Measurements from ENCODE around the gene INCA1.

INCA1 gene

DNA sequence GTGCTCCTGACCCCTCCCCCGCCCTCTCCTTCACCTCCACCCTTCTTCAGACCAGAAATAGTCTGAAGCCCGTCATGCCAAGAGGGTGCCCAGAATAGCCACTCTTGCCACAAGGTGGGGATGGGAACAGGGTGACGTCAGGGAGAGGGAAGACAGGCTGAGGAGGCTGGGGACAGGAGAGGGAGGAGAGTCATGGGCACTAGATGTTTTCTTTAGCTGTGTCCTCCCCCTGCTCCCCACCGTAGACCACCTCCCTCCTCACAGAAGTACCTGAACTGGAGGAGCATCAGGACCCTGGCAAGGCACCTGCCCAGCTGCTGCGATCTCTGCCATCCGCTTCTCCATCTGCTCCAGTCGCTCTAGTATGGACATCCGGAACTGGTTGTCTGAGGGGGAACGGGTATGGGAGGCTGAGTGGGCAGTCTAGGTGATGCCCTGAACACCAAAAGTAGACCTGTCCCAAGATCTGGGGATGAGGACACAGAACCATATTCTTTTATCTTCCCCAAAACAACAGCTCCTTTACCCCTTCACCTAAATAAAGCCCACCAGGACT, 23.1 kb downstream of the INCA1 start:
- TF ChIP-seq, protein P1, sequence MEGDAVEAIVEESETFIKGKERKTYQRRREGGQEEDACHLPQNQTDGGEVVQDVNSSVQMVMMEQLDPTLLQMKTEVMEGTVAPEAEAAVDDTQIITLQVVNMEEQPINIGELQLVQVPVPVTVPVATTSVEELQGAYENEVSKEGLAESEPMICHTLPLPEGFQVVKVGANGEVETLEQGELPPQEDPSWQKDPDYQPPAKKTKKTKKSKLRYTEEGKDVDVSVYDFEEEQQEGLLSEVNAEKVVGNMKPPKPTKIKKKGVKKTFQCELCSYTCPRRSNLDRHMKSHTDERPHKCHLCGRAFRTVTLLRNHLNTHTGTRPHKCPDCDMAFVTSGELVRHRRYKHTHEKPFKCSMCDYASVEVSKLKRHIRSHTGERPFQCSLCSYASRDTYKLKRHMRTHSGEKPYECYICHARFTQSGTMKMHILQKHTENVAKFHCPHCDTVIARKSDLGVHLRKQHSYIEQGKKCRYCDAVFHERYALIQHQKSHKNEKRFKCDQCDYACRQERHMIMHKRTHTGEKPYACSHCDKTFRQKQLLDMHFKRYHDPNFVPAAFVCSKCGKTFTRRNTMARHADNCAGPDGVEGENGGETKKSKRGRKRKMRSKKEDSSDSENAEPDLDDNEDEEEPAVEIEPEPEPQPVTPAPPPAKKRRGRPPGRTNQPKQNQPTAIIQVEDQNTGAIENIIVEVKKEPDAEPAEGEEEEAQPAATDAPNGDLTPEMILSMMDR (conservative IDR thresholded peaks at IDR 0.05), result no peak
- TF ChIP-seq ZFX (IDR thresholded peaks at IDR 0.05), result no peak
- no peak overlapping the region for H3K27ac ChIP-seq

DNA sequence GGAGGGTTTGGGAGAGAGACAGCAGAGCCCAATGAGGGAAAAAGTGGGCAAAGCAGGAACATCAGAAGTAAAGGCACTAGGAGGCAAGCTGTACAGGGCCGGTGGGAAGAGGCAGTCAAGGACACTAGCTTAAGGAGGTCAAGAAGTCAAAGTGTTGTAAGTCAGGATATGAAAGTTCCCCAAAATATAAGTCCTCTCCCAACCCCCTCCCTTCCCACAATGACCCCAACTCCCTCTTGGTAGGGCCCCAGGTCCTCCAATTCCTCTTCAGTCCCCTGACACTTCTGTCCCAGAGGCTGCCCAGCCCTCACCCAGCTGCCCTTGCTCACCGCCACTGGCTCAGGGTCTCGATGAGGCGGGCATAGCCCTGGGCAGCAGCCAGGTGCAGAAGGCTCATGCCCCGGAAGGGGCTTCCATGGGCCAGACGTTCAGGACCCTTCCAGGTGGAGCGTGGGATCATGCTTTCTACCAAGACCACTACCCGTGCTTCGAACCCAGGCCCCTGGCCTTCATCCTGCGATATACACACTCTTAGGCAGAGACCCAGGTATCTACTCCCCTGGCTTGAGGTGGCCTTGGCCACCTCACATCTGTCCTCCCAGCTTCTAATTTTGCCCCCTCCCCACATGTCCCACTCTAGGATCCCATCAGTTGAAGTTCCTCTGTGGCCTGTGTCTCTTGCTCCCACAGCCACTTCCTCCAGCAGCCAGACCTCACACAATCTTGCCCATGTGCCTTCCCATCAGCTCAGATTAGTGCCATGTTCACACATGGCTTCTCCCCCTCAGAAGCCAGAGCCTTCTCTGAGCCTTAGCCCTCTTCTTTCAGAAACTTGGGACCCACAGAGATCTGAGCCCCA, 23.8 kb downstream of the INCA1 start:
- H3K27ac ChIP-seq, result no peak overlapping the region
- TF ChIP-seq, protein P1 (conservative IDR thresholded peaks at IDR 0.05), result no peak
- no peak for TF ChIP-seq ZFX (IDR thresholded peaks at IDR 0.05)

DNA sequence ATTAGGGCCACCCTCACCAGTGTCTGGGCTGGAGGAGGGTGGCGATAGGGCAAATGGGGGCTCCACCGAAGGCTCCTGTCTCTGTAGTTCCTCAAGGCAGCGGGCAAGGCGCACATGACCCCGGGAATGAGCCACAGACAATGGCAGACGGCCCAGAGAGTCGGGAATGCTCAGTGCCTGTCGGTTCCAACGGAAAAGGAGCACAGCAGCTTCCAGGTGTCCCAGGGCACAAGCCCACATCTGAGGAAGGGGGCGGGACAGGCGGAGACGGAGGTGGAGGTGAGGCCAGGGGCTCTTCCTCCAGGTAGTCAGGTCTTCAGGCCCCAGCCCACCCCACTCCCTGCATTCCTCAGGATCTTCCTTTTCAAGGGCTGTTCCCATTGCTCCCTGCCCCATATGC, 24.6 kb downstream of the INCA1 start:
- no peak overlapping the region for H3K27ac ChIP-seq
- TF ChIP-seq, protein P1 (conservative IDR thresholded peaks at IDR 0.05), result no peak
- TF ChIP-seq ZFX (IDR thresholded peaks at IDR 0.05), result no peak

DNA sequence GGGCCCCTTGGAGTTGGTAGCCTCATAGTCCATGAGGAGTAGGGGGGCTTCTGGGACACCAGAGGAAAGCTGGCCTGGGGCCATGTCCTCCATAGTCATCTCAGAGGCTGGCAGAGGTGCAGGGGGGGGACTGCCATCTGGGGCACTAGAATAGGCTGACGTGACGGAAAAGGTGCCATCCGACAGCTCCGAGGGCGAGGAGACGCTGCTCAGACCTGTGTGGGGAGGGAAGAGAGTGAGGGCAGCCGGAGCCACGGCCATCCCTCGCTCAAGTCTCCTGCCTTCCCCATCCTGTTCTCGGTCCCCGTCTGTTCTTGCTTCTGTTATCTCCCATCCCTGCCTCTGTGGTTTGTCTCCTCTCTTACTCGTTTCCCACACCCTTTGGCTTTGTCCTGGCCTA, 25.0 kb downstream of the INCA1 start:
- TF ChIP-seq ZFX (IDR thresholded peaks at IDR 0.05), result no peak
- TF ChIP-seq, protein P1 (conservative IDR thresholded peaks at IDR 0.05), result no peak
- H3K27ac ChIP-seq, result no peak overlapping the region

DNA sequence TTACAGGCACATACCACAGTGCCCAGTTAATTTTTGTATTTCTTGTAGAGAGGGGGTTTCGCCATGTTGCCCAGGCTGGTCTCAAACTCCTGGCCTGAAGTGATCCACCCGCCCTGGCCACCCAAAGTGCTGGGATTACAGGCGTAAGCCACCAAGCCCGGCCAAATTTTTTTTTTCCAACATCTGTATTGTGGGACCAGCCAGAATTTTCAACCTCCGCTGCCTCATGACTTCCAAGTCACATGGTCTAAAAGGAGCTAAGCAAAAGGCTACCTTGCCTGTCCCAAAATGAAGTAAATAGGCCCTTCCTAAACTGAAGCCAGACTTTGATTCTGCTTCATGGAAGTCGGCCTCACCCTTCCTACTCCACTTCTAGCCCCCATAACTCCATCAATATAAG, 25.5 kb downstream of the INCA1 start:
- TF ChIP-seq, protein P1 (conservative IDR thresholded peaks at IDR 0.05), result no peak
- TF ChIP-seq ZFX (IDR thresholded peaks at IDR 0.05), result no peak
- H3K27ac ChIP-seq, result no peak overlapping the region

DNA sequence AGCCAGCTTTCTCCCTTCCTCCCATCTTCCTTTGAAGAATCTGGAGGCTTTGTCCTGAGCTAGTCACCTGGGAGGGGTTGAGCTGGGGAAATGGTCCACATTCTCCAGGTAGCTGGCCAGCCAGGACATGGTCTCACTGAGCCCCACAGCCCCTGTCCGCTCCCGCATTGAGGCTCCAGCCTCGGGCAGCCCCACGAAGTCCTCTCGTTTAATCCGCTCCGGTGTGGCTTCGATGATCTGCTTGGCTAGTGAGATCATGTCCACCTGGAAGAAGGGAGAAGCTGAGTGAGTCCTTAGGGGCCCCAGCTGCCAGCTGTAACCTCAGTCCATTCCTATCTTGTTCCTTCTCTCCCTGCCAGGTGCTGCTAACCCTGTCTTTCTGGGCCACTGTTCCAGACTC, 27.0 kb downstream of the INCA1 start:
- no peak for TF ChIP-seq ZFX (IDR thresholded peaks at IDR 0.05)
- TF ChIP-seq, protein P1 (conservative IDR thresholded peaks at IDR 0.05), result no peak
- no peak overlapping the region for H3K27ac ChIP-seq

DNA sequence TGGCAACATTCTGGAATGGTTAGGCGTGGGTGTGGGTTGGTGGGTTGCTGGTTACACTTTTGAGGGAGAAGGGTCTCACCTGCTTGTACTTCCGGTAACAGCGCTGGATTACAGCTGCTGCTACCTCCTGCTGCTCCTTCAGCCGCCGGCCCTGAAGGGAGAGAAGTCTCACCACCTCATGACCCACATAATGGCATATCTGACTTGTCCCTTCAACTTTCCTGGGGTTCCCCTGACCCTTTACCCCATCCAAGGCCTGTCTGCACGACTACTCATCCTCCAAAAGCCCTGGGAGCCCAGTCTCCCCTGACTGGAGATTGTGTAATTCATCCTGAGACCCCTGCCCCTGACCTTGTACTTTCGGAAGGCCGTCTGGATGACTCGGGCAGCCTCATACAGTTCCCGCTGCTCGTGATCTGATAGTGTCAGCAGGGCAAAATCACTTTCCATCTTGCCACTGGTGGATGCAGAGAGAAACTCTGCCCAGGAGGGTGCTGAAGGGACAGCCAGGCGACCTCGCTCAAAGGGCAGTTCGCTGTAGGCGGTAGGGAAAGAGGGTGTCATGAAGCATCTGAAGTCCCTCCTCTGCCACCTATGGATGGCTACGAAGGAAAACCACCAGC, 27.7 kb downstream of the INCA1 start:
- no peak for TF ChIP-seq ZFX (IDR thresholded peaks at IDR 0.05)
- TF ChIP-seq, protein P1 (conservative IDR thresholded peaks at IDR 0.05), result no peak
- H3K27ac ChIP-seq, result no peak overlapping the region

All from C4-2B (cell line).